Mesendoderm (in vitro differentiated cells): ENCODE data around the gene TIMM22.

ENCODE experiments used
- DNase-seq: peaks from one replicate; pipeline ENCODE4 v3.0.0; 2013
- H2AK5ac ChIP-seq: 2 replicates; pipeline ENCODE4 v1.6.1; 2013; ENCODE audit warnings: low read length, inconsistent platforms
- H2BK120ac ChIP-seq: 2 replicates; pipeline ENCODE4 v1.6.1; 2013; ENCODE audit warnings: low read depth, mild to moderate bottlenecking, low read length, moderate library complexity, mixed read lengths
- H2BK15ac ChIP-seq: replicated peaks from 2 replicates; pipeline ENCODE4 v1.6.1; 2013; ENCODE audit warnings: low read depth, mild to moderate bottlenecking, moderate library complexity
- H2BK5ac ChIP-seq: 2 replicates; pipeline ENCODE4 v1.6.1; 2013; ENCODE audit warnings: low read length, inconsistent platforms
- H3K18ac ChIP-seq: 2 replicates; pipeline ENCODE4 v1.6.1; 2013; ENCODE audit warnings: mild to moderate bottlenecking, low read length, mixed read lengths
- H3K23ac ChIP-seq: one replicate; pipeline ENCODE4 v1.6.1; 2013; ENCODE audit warnings: low read length
- H3K27ac ChIP-seq: 2 replicates; pipeline ENCODE4 v1.5.1; 2013; ENCODE audit warnings: low read depth, mild to moderate bottlenecking, inconsistent platforms, low read length, moderate library complexity
- H3K27me3 ChIP-seq: 2 replicates; pipeline ENCODE4 v1.6.1; 2013; ENCODE audit warnings: low read length, control low read depth, mild to moderate bottlenecking, inconsistent platforms; ENCODE audit not compliant: insufficient read depth, poor library complexity
- H3K36me3 ChIP-seq: 2 replicates; pipeline ENCODE4 v1.6.1; 2013; ENCODE audit warnings: low read length, inconsistent platforms; ENCODE audit not compliant: control insufficient read depth, insufficient read depth
- H3K4ac ChIP-seq: one replicate; pipeline ENCODE4 v1.6.1; 2013; ENCODE audit warnings: low read depth, mild to moderate bottlenecking, low read length, moderate library complexity
- H3K4me1 ChIP-seq: 2 replicates; pipeline ENCODE4 v1.6.1; 2013; ENCODE audit warnings: low read depth, low read length, inconsistent platforms; ENCODE audit not compliant: control insufficient read depth
- H3K4me2 ChIP-seq: 2 replicates; pipeline ENCODE4 v1.6.1; 2013; ENCODE audit warnings: low read length
- H3K4me3 ChIP-seq: 2 replicates; pipeline ENCODE4 v1.5.1; 2013; ENCODE audit warnings: mild to moderate bottlenecking, low read length
- H3K56ac ChIP-seq: one replicate; pipeline ENCODE4 v1.6.1; 2013; ENCODE audit warnings: low read length
- H3K79me1 ChIP-seq: 2 replicates; pipeline ENCODE4 v1.6.1; 2013; ENCODE audit warnings: low read length, inconsistent platforms
- H3K79me2 ChIP-seq: 2 replicates; pipeline ENCODE4 v1.6.1; 2013; ENCODE audit warnings: mild to moderate bottlenecking, low read length; ENCODE audit not compliant: control insufficient read depth, insufficient read depth
- H3K9ac ChIP-seq: 2 replicates; pipeline ENCODE4 v1.6.1; 2013; ENCODE audit warnings: low read length, inconsistent platforms
- H4K5ac ChIP-seq: one replicate; pipeline ENCODE4 v1.6.1; 2013; ENCODE audit warnings: low read length
- H4K8ac ChIP-seq: one replicate; pipeline ENCODE4 v1.6.1; 2013; ENCODE audit warnings: low read depth, mild to moderate bottlenecking, control low read depth, low read length, moderate library complexity
- WGBS: extraction: QIAGEN DNeasy Blood & Tissue Kit; methylation state at CpG from one replicate; pipeline ENCODE4 v1.1.7; 2013; ENCODE audit warnings: low lambda C conversion rate, missing lambda C conversion rate; ENCODE audit not compliant: insufficient coverage; ENCODE audit errors: extremely low coverage; 5-methylcytosine and 5-hydroxymethylcytosine counted together

TIMM22 gene

DNA sequence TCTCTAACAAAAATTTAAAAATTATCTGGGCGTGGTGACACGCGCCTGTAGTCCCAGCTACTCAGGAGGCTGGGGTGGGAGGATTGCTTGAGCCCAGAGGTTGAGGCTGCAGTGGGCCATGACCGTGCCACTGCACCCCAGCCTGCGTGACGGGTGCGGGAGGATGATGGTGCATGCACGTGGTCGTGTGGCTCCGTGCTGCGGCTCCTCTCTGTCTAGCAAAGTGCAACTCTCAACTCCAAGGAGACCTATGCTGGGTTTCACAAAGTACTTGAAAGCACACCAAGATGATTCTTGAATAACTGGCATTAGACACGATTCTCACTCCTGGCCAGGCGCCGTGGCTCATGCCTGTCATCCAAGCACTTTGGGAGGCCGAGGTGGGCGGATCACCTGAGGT lies 43.2 kb upstream of the TIMM22 start:
- WGBS = no CpG with 5 or more reads among the region's 16 CpGs

GRCh38 chr17:954431-955164 lies 42.3 kb upstream of the TIMM22 start:
- Histone ChIP-seq H2BK15ac (no peak overlapping the region), H3K18ac (no peak overlapping the region), H3K4me1 (peaks cover 9% of the 10 kb centered on the region), H3K9ac (no peak overlapping the region), H2BK5ac (no peak overlapping the region), H2BK120ac (no peak overlapping the region), H4K5ac (no peak overlapping the region), H4K8ac (no peak overlapping the region), H3K36me3 (peaks cover 3% of the 10 kb centered on the region), H3K27ac (peak overlapping the region; percentile 72), H3K79me1 (peaks cover 17% of the 10 kb centered on the region), H3K4ac (no peak overlapping the region), H3K27me3 (no peaks in the 10 kb centered on the region), H3K4me3 (no peak overlapping the region), H3K79me2 (peaks cover 63% of the 10 kb centered on the region), H3K56ac (peak overlapping the region; percentile 54), H3K23ac (no peak overlapping the region), H2AK5ac (no peak overlapping the region), H3K4me2 (no peak overlapping the region)
- no peak for DNase-seq
- WGBS = no CpG with 5 or more reads among the region's 23 CpGs

More for the DNA sequence above, 43.2 kb upstream of the TIMM22 start:
- Histone ChIP-seq H3K27ac (no peak overlapping the region), H3K4ac (no peak overlapping the region), H3K79me1 (peaks cover 16% of the 10 kb centered on the region), H4K5ac (no peak overlapping the region), H2BK5ac (no peak overlapping the region), H3K4me2 (no peak overlapping the region), H3K9ac (no peak overlapping the region), H3K27me3 (no peaks in the 10 kb centered on the region), H4K8ac (no peak overlapping the region), H3K79me2 (peaks cover 59% of the 10 kb centered on the region), H3K4me1 (peaks cover 10% of the 10 kb centered on the region), H2BK120ac (no peak overlapping the region), H2AK5ac (no peak overlapping the region), H3K56ac (no peak overlapping the region), H2BK15ac (no peak overlapping the region), H3K18ac (no peak overlapping the region), H3K4me3 (no peak overlapping the region), H3K36me3 (peaks cover 3% of the 10 kb centered on the region), H3K23ac (no peak overlapping the region)
- DNase-seq = no peak

GRCh38 chr17:956905-957304 lies 40.0 kb upstream of the TIMM22 start:
- Histone ChIP-seq H3K27me3 (no peaks in the 10 kb centered on the region), H3K79me2 (peaks cover 73% of the 10 kb centered on the region), H3K56ac (no peak overlapping the region), H4K5ac (no peak overlapping the region), H3K4me3 (no peak overlapping the region), H4K8ac (no peak overlapping the region), H2BK15ac (no peak overlapping the region), H2BK120ac (no peak overlapping the region), H3K36me3 (peaks cover 3% of the 10 kb centered on the region), H2BK5ac (no peak overlapping the region), H3K79me1 (peaks cover 15% of the 10 kb centered on the region), H3K4me2 (no peak overlapping the region), H3K9ac (no peak overlapping the region), H3K4me1 (no peaks in the 10 kb centered on the region), H3K23ac (no peak overlapping the region), H3K4ac (no peak overlapping the region), H3K27ac (no peak overlapping the region), H2AK5ac (no peak overlapping the region), H3K18ac (no peak overlapping the region)
- WGBS = no CpG with 5 or more reads among the region's 8 CpGs
- no peak for DNase-seq

DNA sequence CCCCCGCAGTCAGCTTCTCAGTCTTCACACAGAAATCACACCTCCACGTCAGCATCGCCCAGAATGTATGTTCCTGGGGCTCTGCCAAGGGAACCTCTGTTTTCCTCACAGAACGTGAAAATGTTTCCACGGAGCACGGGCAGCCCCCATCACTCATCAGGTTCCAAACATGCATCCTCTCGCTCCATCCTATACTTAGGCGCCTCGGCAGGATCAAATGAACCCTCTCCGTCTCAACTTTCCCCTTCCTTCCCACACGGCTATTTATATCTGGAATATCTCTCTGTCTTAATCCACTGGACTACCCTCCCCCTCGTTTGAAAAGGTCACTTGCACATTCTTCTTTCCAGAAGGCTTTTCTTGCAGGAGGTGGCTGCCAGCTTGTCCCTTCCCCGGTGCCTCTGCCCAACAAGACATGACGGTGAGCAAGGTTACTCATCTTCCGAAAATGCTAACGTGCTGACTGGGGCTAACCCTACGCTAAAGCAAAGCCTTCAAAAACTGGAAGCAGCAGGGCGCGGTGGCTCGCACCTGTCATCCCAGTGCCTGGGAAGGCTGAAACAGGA lies 39.0 kb upstream of the TIMM22 start:
- H3K4me1 ChIP-seq = peaks cover 2% of the 10 kb centered on the region
- no peak overlapping the region for H4K5ac ChIP-seq
- H2BK5ac ChIP-seq = no peak overlapping the region
- no peak overlapping the region for H3K56ac ChIP-seq
- peaks cover 3% of the 10 kb centered on the region for H3K36me3 ChIP-seq
- DNase-seq = no peak
- no peak overlapping the region for H2AK5ac ChIP-seq
- H3K4me3 ChIP-seq = no peak overlapping the region
- H3K27ac ChIP-seq = peak overlapping the region; percentile 25
- no peak overlapping the region for H3K4ac ChIP-seq
- H3K18ac ChIP-seq = no peak overlapping the region
- no peaks in the 10 kb centered on the region for H3K27me3 ChIP-seq
- peaks cover 15% of the 10 kb centered on the region for H3K79me1 ChIP-seq
- H2BK120ac ChIP-seq = no peak overlapping the region
- no peak overlapping the region for H3K4me2 ChIP-seq
- WGBS = no CpG with 5 or more reads among the region's 20 CpGs
- H3K9ac ChIP-seq = no peak overlapping the region
- H4K8ac ChIP-seq = no peak overlapping the region
- no peak overlapping the region for H2BK15ac ChIP-seq
- peaks cover 76% of the 10 kb centered on the region for H3K79me2 ChIP-seq
- no peak overlapping the region for H3K23ac ChIP-seq

DNA sequence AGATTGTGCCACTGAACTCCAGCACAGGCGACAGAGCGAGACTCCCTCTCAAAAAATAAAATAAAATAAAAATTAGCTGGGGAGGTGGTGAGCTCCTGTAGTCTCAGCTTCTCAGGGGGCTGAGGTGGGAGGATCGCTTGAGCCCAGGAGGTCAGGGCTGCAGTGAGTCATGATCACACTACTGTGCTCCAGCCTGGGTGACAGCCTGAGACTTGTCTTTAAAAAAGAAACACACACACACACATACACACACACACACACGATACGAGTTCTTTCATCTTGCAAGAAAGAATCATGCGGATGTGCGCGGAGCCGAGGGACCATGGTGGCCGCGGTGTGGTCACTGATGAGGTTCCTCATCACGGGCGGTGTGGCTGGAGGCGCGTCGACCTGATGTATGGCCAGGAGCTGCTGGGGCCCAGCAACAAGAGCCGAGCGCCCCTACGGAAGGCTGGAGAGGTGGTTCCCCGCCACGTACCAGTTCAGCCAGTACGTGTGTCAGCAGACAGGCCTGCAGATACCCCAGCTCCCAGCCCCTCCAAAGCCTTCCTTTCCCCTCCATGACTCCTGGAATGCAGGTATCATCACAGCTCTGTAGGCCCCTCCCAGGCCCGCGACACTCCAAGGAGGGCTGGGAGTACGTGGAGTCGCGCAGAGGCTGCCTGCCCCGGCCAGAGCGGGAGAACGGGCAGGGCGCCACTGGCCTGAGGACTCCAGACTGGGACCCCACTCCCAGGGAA lies 38.0 kb upstream of the TIMM22 start:
- H3K9ac ChIP-seq = no peak overlapping the region
- no peak overlapping the region for H4K5ac ChIP-seq
- no peak overlapping the region for H3K27ac ChIP-seq
- peaks cover 2% of the 10 kb centered on the region for H3K4me1 ChIP-seq
- H3K27me3 ChIP-seq = no peaks in the 10 kb centered on the region
- no peak overlapping the region for H2BK15ac ChIP-seq
- WGBS = no CpG with 5 or more reads among the region's 31 CpGs
- no peak overlapping the region for H3K4me2 ChIP-seq
- peaks cover 3% of the 10 kb centered on the region for H3K36me3 ChIP-seq
- H3K4ac ChIP-seq = no peak overlapping the region
- no peak for DNase-seq
- H3K79me2 ChIP-seq = peaks cover 74% of the 10 kb centered on the region
- H3K56ac ChIP-seq = peak overlapping the region; percentile 34
- no peak overlapping the region for H2BK120ac ChIP-seq
- H2BK5ac ChIP-seq = no peak overlapping the region
- H3K4me3 ChIP-seq = no peak overlapping the region
- H2AK5ac ChIP-seq = no peak overlapping the region
- H3K79me1 ChIP-seq = peaks cover 13% of the 10 kb centered on the region
- peak overlapping the region; percentile 99 for H3K23ac ChIP-seq
- H4K8ac ChIP-seq = no peak overlapping the region
- H3K18ac ChIP-seq = no peak overlapping the region
